ENCODE measurements around the gene ANKZF1. TPM values are rescaled to one million over a fixed set of nuclear protein-coding genes. Genes with fewer than 3 reads are reported as not detected.

ANKZF1 gene
- total and polyA plus RNA-seq, 7 experiments from 2014 or later = 29.7 to 287 (median 135) TPM

DNA sequence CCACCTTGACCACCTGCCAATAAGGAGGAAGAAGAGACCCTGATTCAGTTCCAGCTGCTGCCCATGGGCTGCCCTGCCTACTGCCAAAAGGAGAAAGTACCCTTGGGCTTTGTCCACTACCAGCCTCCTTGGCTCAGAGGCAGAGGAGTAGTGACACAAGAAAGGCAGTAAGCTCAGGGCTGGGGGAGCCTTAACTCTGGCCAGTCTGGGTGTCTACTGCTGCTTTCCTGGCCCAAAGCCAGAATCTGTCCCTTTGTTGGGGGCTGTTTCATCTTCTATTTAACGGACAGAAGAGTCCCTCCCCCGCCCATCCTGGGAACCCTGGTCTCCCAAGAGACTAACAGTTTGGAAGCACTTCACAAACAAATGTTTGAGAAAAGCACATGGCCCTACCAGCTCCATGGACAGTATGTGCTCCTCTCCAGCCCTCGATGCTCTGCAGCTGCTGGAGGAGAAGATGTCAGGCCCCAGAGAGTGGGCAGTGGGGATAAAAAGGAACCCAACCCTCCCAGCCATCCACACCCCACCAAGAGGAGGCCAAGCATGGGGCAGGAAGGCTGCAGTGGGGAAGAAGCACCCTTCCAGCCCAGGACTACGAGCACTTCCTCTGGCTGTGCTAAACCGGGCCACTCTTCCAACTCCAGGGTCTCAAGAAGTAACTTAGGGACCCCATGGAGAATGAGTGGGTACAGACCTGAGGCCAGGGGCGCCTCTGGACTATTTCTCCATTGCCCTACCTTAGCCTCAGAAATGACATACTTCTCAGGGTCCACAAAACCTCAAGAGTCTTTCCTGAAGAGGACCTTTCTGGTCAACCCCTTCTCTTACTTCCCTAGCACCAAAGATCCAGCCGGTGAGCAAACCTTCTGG is 1.3 kb upstream of the ANKZF1 start:
- Histone ChIP-seq H3K4me3 (ENCODE audit: low read length) (peak overlapping the region; percentile 80), H3K4me1 (ENCODE audit: control insufficient read depth in 2 of 2, insufficient read depth in 2 of 2, low read length in 2 of 2) (peaks cover 17 to 22% of the 10 kb centered on the region in 2 donors), H3K27ac (ENCODE audit: low read depth, low read length) (peak overlapping the region; percentile 90), H3K36me3 (ENCODE audit: control insufficient read depth in 2 of 3, insufficient read depth in 3 of 3, low read length in 3 of 3) (peaks cover 27 to 58% (median 27%) of the 10 kb centered on the region in 3 experiments), H3K9me3 (ENCODE audit: control insufficient read depth in 2 of 3, low read length in 3 of 3) (no peaks in the 10 kb centered on the region), H3K27me3 (ENCODE audit: control insufficient read depth in 2 of 2, insufficient read depth in 2 of 2, low read length in 2 of 2) (no peaks in the 10 kb centered on the region)
- no peak for DNase-seq
- Mint-ChIP-seq H3K9me3 (peaks cover 0 to 4% (median 0%) of the 10 kb centered on the region in 11 donors), H3K4me1 (peaks cover 23 to 71% (median 57%) of the 10 kb centered on the region in 7 donors), H3K27me3 (no peaks in the 10 kb centered on the region), H3K4me3 (peak overlapping the region; percentile 79 to 100 (median 98)), H3K36me3 (peaks cover 9 to 42% (median 37%) of the 10 kb centered on the region in 5 donors), H3K27ac (peak overlapping the region in 8 of 9 donors; percentile 21 to 99 (median 85))
- ChIA-PET POLR2A (interaction anchor here (0.7 to 21.0 kb wide), 21 partner anchors 9 to 167 kb away, joined by 3 to 575 read pairs (median 6); partner anchors contain the start of genes ABCB6, CNPPD1, DNAJB2 and GLB1L), CTCF (interaction anchor here (0.6 to 3.3 kb wide), 7 partner anchors 11 to 520 kb away, joined by 3 to 14 read pairs (median 3); no protein-coding TSS in a partner anchor)
- intact Hi-C loops (cut with micrococcal nuclease) = loop anchor here in 1 of 2 donors (5.0 kb wide), 1 partner anchor 159 kb away; the partner anchor contains the start of gene DNPEP
- no peak for ATAC-seq

GRCh38 chr2:219228911-219229304 is 698 bp upstream of the ANKZF1 start:
- no peak for ATAC-seq

GRCh38 chr2:219230059-219230540 is 494 bp downstream of the ANKZF1 start:
- Histone ChIP-seq H3K27ac (ENCODE audit: low read depth, low read length) (peak overlapping the region; percentile 90), H3K27me3 (ENCODE audit: control insufficient read depth in 2 of 2, insufficient read depth in 2 of 2, low read length in 2 of 2) (no peaks in the 10 kb centered on the region), H3K4me3 (ENCODE audit: low read length) (peak overlapping the region; percentile 80), H3K36me3 (ENCODE audit: control insufficient read depth in 2 of 3, insufficient read depth in 3 of 3, low read length in 3 of 3) (peaks cover 20 to 58% (median 28%) of the 10 kb centered on the region in 3 experiments), H3K9me3 (ENCODE audit: control insufficient read depth in 2 of 3, low read length in 3 of 3) (no peaks in the 10 kb centered on the region), H3K4me1 (ENCODE audit: control insufficient read depth in 2 of 2, insufficient read depth in 2 of 2, low read length in 2 of 2) (peaks cover 17 to 22% of the 10 kb centered on the region in 2 donors)
- intact Hi-C loops (cut with micrococcal nuclease) = no loop called here
- peaks cover 22 to 42% (median 35%) of the 10 kb centered on the region in 5 donors for H3K36me3 Mint-ChIP-seq
- ATAC-seq (no peak), DNase-seq (peak in 2 of 9 donors; percentile 44 to 58)
- peak overlapping the region; percentile 96 to 100 (median 96) for H3K27ac Mint-ChIP-seq
- peaks cover 34 to 84% (median 71%) of the 10 kb centered on the region in 7 donors for H3K4me1 Mint-ChIP-seq
- peak overlapping the region; percentile 94 to 100 (median 98) for H3K4me3 Mint-ChIP-seq
- POLR2A ChIA-PET = interaction anchor here (0.7 to 21.0 kb wide), 18 partner anchors 9 to 158 kb away, joined by 3 to 575 read pairs (median 7); partner anchors contain the start of genes ABCB6, CNPPD1, DNAJB2 and GLB1L
- CTCF ChIA-PET = interaction anchor here (0.7 to 3.3 kb wide), 8 partner anchors 9 to 71 kb away, joined by 3 to 14 read pairs (median 4); partner anchors contain the start of genes GLB1L, STK16 and TUBA4A
- H3K27me3 Mint-ChIP-seq = no peaks in the 10 kb centered on the region
- peaks cover 0 to 5% (median 0%) of the 10 kb centered on the region in 11 donors for H3K9me3 Mint-ChIP-seq

More at GRCh38 chr2:219228911-219229304, 698 bp upstream of the ANKZF1 start:
- peak overlapping the region; percentile 21 to 99 (median 86) for H3K27ac Mint-ChIP-seq
- Histone ChIP-seq H3K4me3 (ENCODE audit: low read length) (peak overlapping the region; percentile 80), H3K27ac (ENCODE audit: low read depth, low read length) (peak overlapping the region; percentile 90), H3K9me3 (ENCODE audit: control insufficient read depth in 2 of 3, low read length in 3 of 3) (no peaks in the 10 kb centered on the region), H3K36me3 (ENCODE audit: control insufficient read depth in 2 of 3, insufficient read depth in 3 of 3, low read length in 3 of 3) (peaks cover 25 to 58% (median 28%) of the 10 kb centered on the region in 3 experiments), H3K4me1 (ENCODE audit: control insufficient read depth in 2 of 2, insufficient read depth in 2 of 2, low read length in 2 of 2) (peaks cover 17 to 22% of the 10 kb centered on the region in 2 donors), H3K27me3 (ENCODE audit: control insufficient read depth in 2 of 2, insufficient read depth in 2 of 2, low read length in 2 of 2) (no peaks in the 10 kb centered on the region)
- H3K36me3 Mint-ChIP-seq = peaks cover 16 to 43% (median 34%) of the 10 kb centered on the region in 5 donors
- H3K27me3 Mint-ChIP-seq = no peaks in the 10 kb centered on the region
- H3K9me3 Mint-ChIP-seq = peaks cover 0 to 4% (median 0%) of the 10 kb centered on the region in 11 donors
- intact Hi-C loops (cut with micrococcal nuclease) = loop anchor here (1.0 to 5.0 kb wide), 14 partner anchors 10 to 661 kb away; partner anchors contain the start of genes DNAJB2 (in 2 of the 2), GLB1L (in 2 of the 2), NHEJ1 (in 2 of the 2) and STK16 (in 2 of the 2)
- H3K4me1 Mint-ChIP-seq = peaks cover 27 to 77% (median 63%) of the 10 kb centered on the region in 7 donors
- DNase-seq = peak in 1 of 9 donors; percentile 19
- CTCF ChIA-PET = interaction anchor here (1.0 to 3.3 kb wide), 5 partner anchors 18 to 64 kb away, joined by 3 to 14 read pairs (median 3); partner anchors contain the start of gene TUBA4A
- POLR2A ChIA-PET = interaction anchor here (0.7 to 21.0 kb wide), 18 partner anchors 9 to 159 kb away, joined by 3 to 575 read pairs (median 7); partner anchors contain the start of genes ABCB6, CNPPD1, DNAJB2 and DNPEP
- H3K4me3 Mint-ChIP-seq = peak overlapping the region; percentile 79 to 100 (median 98)

DNA sequence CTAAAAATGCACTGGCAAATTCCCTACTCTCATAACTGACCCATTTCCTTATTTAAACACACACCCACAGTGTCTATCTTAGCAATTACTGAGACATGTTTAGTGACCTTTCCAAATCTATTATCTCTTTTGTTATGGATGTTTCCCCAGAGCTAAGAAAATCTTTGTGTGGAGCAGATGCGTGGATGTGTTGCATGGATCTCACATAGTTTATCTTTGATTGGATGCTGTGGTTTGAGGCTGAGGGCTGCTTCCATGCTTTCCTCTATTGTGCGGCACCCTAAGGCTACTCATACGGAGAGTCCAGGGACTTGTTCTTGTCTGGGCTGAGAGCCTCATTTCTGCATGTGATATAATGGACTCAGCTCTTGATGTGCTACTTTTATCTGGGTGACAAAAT is 4.7 kb downstream of the ANKZF1 start:
- Mint-ChIP-seq H3K4me3 (peak overlapping the region in 2 of 10 donors; percentile 22 to 32), H3K36me3 (peaks cover 27 to 61% (median 43%) of the 10 kb centered on the region in 5 donors), H3K27me3 (no peaks in the 10 kb centered on the region), H3K9me3 (peaks cover 0 to 3% (median 0%) of the 10 kb centered on the region in 11 donors), H3K27ac (peak overlapping the region in 4 of 9 donors; percentile 25 to 74 (median 48)), H3K4me1 (peaks cover 16 to 59% (median 49%) of the 10 kb centered on the region in 7 donors)
- intact Hi-C loops (cut with micrococcal nuclease) = no loop called here
- Histone ChIP-seq H3K9me3 (ENCODE audit: control insufficient read depth in 2 of 3, low read length in 3 of 3) (no peaks in the 10 kb centered on the region), H3K4me3 (ENCODE audit: low read length) (no peak overlapping the region), H3K4me1 (ENCODE audit: control insufficient read depth in 2 of 2, insufficient read depth in 2 of 2, low read length in 2 of 2) (peaks cover 6 to 8% of the 10 kb centered on the region in 2 donors), H3K27me3 (ENCODE audit: control insufficient read depth in 2 of 2, insufficient read depth in 2 of 2, low read length in 2 of 2) (no peaks in the 10 kb centered on the region), H3K27ac (ENCODE audit: low read depth, low read length) (no peak overlapping the region), H3K36me3 (ENCODE audit: control insufficient read depth in 2 of 3, insufficient read depth in 3 of 3, low read length in 3 of 3) (peaks cover 21 to 72% (median 40%) of the 10 kb centered on the region in 3 experiments)
- ChIA-PET POLR2A (interaction anchor here (0.8 to 21.0 kb wide), 3 partner anchors 15 to 75 kb away, joined by 3 to 575 read pairs (median 4); partner anchors contain the start of genes CNPPD1, GLB1L, STK16 and TUBA4A), CTCF (interaction anchor here (0.6 to 1.2 kb wide), 2 partner anchors 22 to 61 kb away, joined by 3 to 4 read pairs; no protein-coding TSS in a partner anchor)
- ATAC-seq = no peak
- DNase-seq = no peak

- no peaks in the 10 kb centered on the region for H3K27me3 ChIP-seq (ENCODE audit: control insufficient read depth in 2 of 2, insufficient read depth in 2 of 2, low read length in 2 of 2)
- H3K4me3 Mint-ChIP-seq = peak overlapping the region; percentile 45 to 81 (median 66)
- H3K36me3 ChIP-seq (ENCODE audit: control insufficient read depth in 2 of 3, insufficient read depth in 3 of 3, low read length in 3 of 3) = peaks cover 0 to 12% (median 3%) of the 10 kb centered on the region in 3 experiments
- no peak for DNase-seq
- H3K27ac Mint-ChIP-seq = peak overlapping the region; percentile 11 to 85 (median 59)
- peaks cover 0 to 9% (median 0%) of the 10 kb centered on the region in 11 donors for H3K9me3 Mint-ChIP-seq
- H3K9me3 ChIP-seq (ENCODE audit: control insufficient read depth in 2 of 3, low read length in 3 of 3) = no peaks in the 10 kb centered on the region
- peaks cover 0 to 21% (median 6%) of the 10 kb centered on the region in 5 donors for H3K36me3 Mint-ChIP-seq
- ATAC-seq = peak; percentile 15
- peaks cover 14 to 53% (median 43%) of the 10 kb centered on the region in 7 donors for H3K4me1 Mint-ChIP-seq
- peaks cover 0 to 2% (median 0%) of the 10 kb centered on the region in 5 donors for H3K27me3 Mint-ChIP-seq
- H3K4me3 ChIP-seq (ENCODE audit: low read length) = no peak overlapping the region
- H3K27ac ChIP-seq (ENCODE audit: low read depth, low read length) = no peak overlapping the region
- H3K4me1 ChIP-seq (ENCODE audit: control insufficient read depth in 2 of 2, insufficient read depth in 2 of 2, low read length in 2 of 2) = peaks cover 32 to 34% of the 10 kb centered on the region in 2 donors
- POLR2A ChIA-PET = interaction anchor here (1.4 to 21.0 kb wide), 3 partner anchors 6 to 19 kb away, joined by 3 to 575 read pairs (median 575); partner anchors contain the start of genes ANKZF1, ATG9A, GLB1L and STK16
- CTCF ChIA-PET = no interaction called here
- intact Hi-C loops (cut with micrococcal nuclease) = no loop called here
Measured at GRCh38 chr2:219243291-219243761, 13.7 kb downstream of the ANKZF1 start.

Data from naive thymus-derived CD4-positive, alpha-beta T cell (primary cell).